HG03095 (cell line): ENCODE measurements around the gene SP3.

ENCODE experiments used
- ATAC-seq: cut with Tn5 transposase; IDR thresholded peaks from one replicate; pipeline ENCODE4 v1.9.1; 2021; ENCODE audit warnings: moderate library complexity; ENCODE audit not compliant: unreplicated experiment

The SP3 gene

GRCh38 chr2:173997269-173997668 is 32.1 kb upstream of the SP3 start:
- ATAC-seq: peak; percentile 86

- ATAC-seq: no peak
Measured at GRCh38 chr2:173996766-173997165, 31.6 kb upstream of the SP3 start.

- ATAC-seq: no peak
Measured at GRCh38 chr2:173993459-173993858, 28.3 kb upstream of the SP3 start.

- no peak for ATAC-seq
Measured at GRCh38 chr2:173991856-173992588, 26.8 kb upstream of the SP3 start.

- peak; percentile 61 for ATAC-seq
Measured at GRCh38 chr2:173990970-173991819, 26.0 kb upstream of the SP3 start.

- no peak for ATAC-seq
Measured at GRCh38 chr2:173990245-173990644, 25.1 kb upstream of the SP3 start.

GRCh38 chr2:173989884-173990215 is 24.7 kb upstream of the SP3 start:
- no peak for ATAC-seq

- ATAC-seq: no peak
Measured at GRCh38 chr2:173989160-173989883, 24.1 kb upstream of the SP3 start.

GRCh38 chr2:173986805-173987204 is 21.6 kb upstream of the SP3 start:
- ATAC-seq: no peak

- no peak for ATAC-seq
Measured at GRCh38 chr2:173985605-173985992, 20.4 kb upstream of the SP3 start.

- no peak for ATAC-seq
Measured at GRCh38 chr2:173984866-173985604, 19.9 kb upstream of the SP3 start.

- no peak for ATAC-seq
Measured at GRCh38 chr2:173983391-173983871, 18.3 kb upstream of the SP3 start.

GRCh38 chr2:173982918-173983317 is 17.7 kb upstream of the SP3 start:
- no peak for ATAC-seq

GRCh38 chr2:173982182-173982714 is 17.1 kb upstream of the SP3 start:
- no peak for ATAC-seq

- ATAC-seq: no peak
Measured at GRCh38 chr2:173981520-173981919, 16.3 kb upstream of the SP3 start.

GRCh38 chr2:173979751-173980351 is 14.7 kb upstream of the SP3 start:
- ATAC-seq: no peak

GRCh38 chr2:173978447-173978846 is 13.3 kb upstream of the SP3 start:
- no peak for ATAC-seq

- ATAC-seq: no peak
Measured at GRCh38 chr2:173972636-173973035, 7.5 kb upstream of the SP3 start.

GRCh38 chr2:173972165-173972564 is 7.0 kb upstream of the SP3 start:
- no peak for ATAC-seq

GRCh38 chr2:173970516-173970924 is 5.3 kb upstream of the SP3 start:
- no peak for ATAC-seq
